Neuronal stem cell (in vitro differentiated cells): ENCODE results near the gene ANKRD33. TPM values are rescaled to one million over a fixed set of nuclear protein-coding genes. Genes with fewer than 3 reads are reported as not detected.

Experiments
- DNase-seq: peaks from one replicate; pipeline ENCODE4 v3.0.0-alpha.2; 2013; ENCODE audit warnings: low spot score
- H2AFZ ChIP-seq: one replicate; pipeline ENCODE4 v1.6.1; 2013; ENCODE audit warnings: mild to moderate bottlenecking, low read length, inconsistent platforms
- H2AK5ac ChIP-seq: 2 replicates; pipeline ENCODE4 v1.6.1; 2013; ENCODE audit warnings: low read depth, mild to moderate bottlenecking, inconsistent platforms, low read length, moderate library complexity, mixed read lengths
- H2BK120ac ChIP-seq: 2 replicates; pipeline ENCODE4 v1.6.1; 2013; ENCODE audit warnings: low read depth, mild to moderate bottlenecking, inconsistent platforms, low read length, moderate library complexity, mixed read lengths
- H2BK12ac ChIP-seq: one replicate; pipeline ENCODE4 v1.6.1; 2013; ENCODE audit warnings: low read length, inconsistent platforms
- H2BK15ac ChIP-seq: 2 replicates; pipeline ENCODE4 v1.6.1; 2013; ENCODE audit warnings: mild to moderate bottlenecking, low read length, inconsistent platforms, mixed read lengths
- H2BK5ac ChIP-seq: one replicate; pipeline ENCODE4 v1.6.1; 2013; ENCODE audit warnings: inconsistent platforms, mild to moderate bottlenecking, low read length, moderate library complexity
- H3K14ac ChIP-seq: one replicate; pipeline ENCODE4 v1.6.1; 2013; ENCODE audit warnings: low read length, inconsistent platforms
- H3K18ac ChIP-seq: 2 replicates; pipeline ENCODE4 v1.6.1; 2013; ENCODE audit warnings: low read length, inconsistent platforms
- H3K23ac ChIP-seq: 2 replicates; pipeline ENCODE4 v1.6.1; 2013; ENCODE audit warnings: low read depth, mild to moderate bottlenecking, mixed read lengths, low read length, inconsistent platforms; ENCODE audit not compliant: poor library complexity
- H3K27ac ChIP-seq: replicated peaks from 3 replicates; pipeline ENCODE4 v1.5.1; 2013; ENCODE audit warnings: low read length, inconsistent platforms
- H3K27me3 ChIP-seq, 3 experiments: 2 replicates each; pipeline ENCODE4 v1.6.1; 2013; ENCODE audit warnings: low read length in 3 of 3, mild to moderate bottlenecking in 2 of 3, inconsistent platforms in 1 of 3, low read depth in 1 of 3, mixed read lengths in 1 of 3, moderate library complexity in 1 of 3; ENCODE audit not compliant: control insufficient read depth in 3 of 3, insufficient read depth in 3 of 3
- H3K36me3 ChIP-seq, 2 donors: replicated peaks in 1 of 2; 2 replicates each; pipeline ENCODE4 v1.6.1; 2013; ENCODE audit warnings: low read length in 2 of 2; ENCODE audit not compliant: control insufficient read depth in 2 of 2, insufficient read depth in 2 of 2
- H3K4ac ChIP-seq: 2 replicates; pipeline ENCODE4 v1.6.1; 2013; ENCODE audit warnings: inconsistent platforms, mild to moderate bottlenecking, low read length, moderate library complexity
- H3K4me1 ChIP-seq, 2 donors: 1 replicate in 1 of 2; 2 replicates in 1 of 2; pipeline ENCODE4 v1.6.1; 2013; ENCODE audit warnings: low read length in 2 of 2, low read depth in 1 of 2; ENCODE audit not compliant: control insufficient read depth in 2 of 2, insufficient read depth in 1 of 2
- H3K4me2 ChIP-seq: one replicate; pipeline ENCODE4 v1.6.1; 2013; ENCODE audit warnings: mild to moderate bottlenecking, low read length, inconsistent platforms; ENCODE audit not compliant: insufficient read depth, poor library complexity, severe bottlenecking
- H3K4me3 ChIP-seq, 2 donors: 2 replicates each; pipeline ENCODE4 v1.5.1; 2013; ENCODE audit warnings: low read length in 2 of 2, mild to moderate bottlenecking in 2 of 2, inconsistent platforms in 1 of 2, moderate library complexity in 1 of 2
- H3K79me1 ChIP-seq: one replicate; pipeline ENCODE4 v1.6.1; 2013; ENCODE audit warnings: low read depth, mild to moderate bottlenecking, inconsistent platforms, low read length, moderate library complexity
- H3K9ac ChIP-seq: one replicate; pipeline ENCODE4 v1.6.1; 2013; ENCODE audit warnings: mild to moderate bottlenecking, low read depth, low read length, inconsistent platforms; ENCODE audit not compliant: poor library complexity
- H3K9me3 ChIP-seq, 2 donors: replicated peaks in 1 of 2; 2 replicates each; pipeline versions ENCODE3 to v1.6.1; 2013; ENCODE audit warnings: low read length in 2 of 2, mild to moderate bottlenecking in 2 of 2, inconsistent platforms in 1 of 2, low read depth in 1 of 2, mixed read lengths in 1 of 2, moderate library complexity in 1 of 2; ENCODE audit not compliant: control insufficient read depth in 2 of 2, insufficient read depth in 1 of 2
- H4K8ac ChIP-seq: one replicate; pipeline ENCODE4 v1.6.1; 2013; ENCODE audit warnings: low read depth, mild to moderate bottlenecking, inconsistent platforms, low read length, moderate library complexity
- H4K91ac ChIP-seq: one replicate; pipeline ENCODE4 v1.6.1; 2013; ENCODE audit warnings: low read length, low read depth, mild to moderate bottlenecking, inconsistent platforms; ENCODE audit not compliant: poor library complexity
- WGBS, 2 donors: extraction: QIAGEN DNeasy Blood & Tissue Kit; methylation state at CpG; one replicate each; pipeline ENCODE4 v1.1.7; 2013; ENCODE audit warnings: missing lambda C conversion rate in 2 of 2, mixed read lengths in 1 of 2; ENCODE audit not compliant: insufficient read length in 2 of 2, insufficient replicate concordance in 1 of 2; ENCODE audit errors: extremely low coverage in 2 of 2; 5-methylcytosine and 5-hydroxymethylcytosine counted together
- polyA plus RNA-seq, 2 experiments: library from polyadenylated mRNA; stranded (reverse); fragments of 200-250 nt; gene quantifications; one replicate each; pipeline ENCODE4 v1.2.3, GENCODE V29; 2013

The ANKRD33 gene
- 0.29 TPM for polyA plus RNA-seq (2013, experiment 1 of 2)
- polyA plus RNA-seq (2013, experiment 2 of 2): 0.32 TPM

GRCh38 chr12:51887476-51888315 lies at the start of gene ANKRD33:
Gene ANKRD33, plus strand, starts transcription at chr12:51888103. Its CDS starts 84 bp downstream, at chr12:51888187.
- H2AK5ac ChIP-seq: peak within 1 kb of the TSS; percentile 30
- peak within 1 kb of the TSS; percentile 76 for H3K23ac ChIP-seq
- H3K9me3 ChIP-seq: peaks cover 2 to 6% of the 10 kb centered on the region in 2 donors
- H3K36me3 ChIP-seq: no peaks in the 10 kb centered on the region
- DNase-seq: no peak
- WGBS, 2 donors: no CpG with 5 or more reads among the region's 41 CpGs
- peak within 1 kb of the TSS in 1 of 2 donors; percentile 26 for H3K4me3 ChIP-seq
- no peak within 1 kb of the TSS for H4K8ac ChIP-seq
- no peak within 1 kb of the TSS for H4K91ac ChIP-seq
- no peak within 1 kb of the TSS for H3K9ac ChIP-seq
- H3K79me1 ChIP-seq: no peaks in the 10 kb centered on the region
- H3K14ac ChIP-seq: no peak within 1 kb of the TSS
- H2AFZ ChIP-seq: no peak within 1 kb of the TSS
- no peak within 1 kb of the TSS for H2BK12ac ChIP-seq
- peak within 1 kb of the TSS; percentile 41 for H3K4me2 ChIP-seq
- H3K27ac ChIP-seq: no peak within 1 kb of the TSS
- H3K18ac ChIP-seq: peak within 1 kb of the TSS; percentile 62
- peak within 1 kb of the TSS; percentile 25 for H2BK15ac ChIP-seq
- H2BK120ac ChIP-seq: no peak within 1 kb of the TSS
- H2BK5ac ChIP-seq: no peak within 1 kb of the TSS
- peak within 1 kb of the TSS; percentile 94 for H3K4ac ChIP-seq
- peaks cover 0 to 4% of the 10 kb centered on the region in 2 donors for H3K4me1 ChIP-seq
- peaks cover 0 to 7% (median 0%) of the 10 kb centered on the region in 3 experiments for H3K27me3 ChIP-seq

- Histone ChIP-seq H3K27me3 (no peaks in the 10 kb centered on the region), H3K36me3 (peaks cover 0 to 46% of the 10 kb centered on the region in 2 donors), H2BK120ac (peak overlapping the region; percentile 51), H3K4me2 (no peak overlapping the region), H3K27ac (no peak overlapping the region), H2AFZ (no peak overlapping the region), H4K91ac (no peak overlapping the region), H3K4ac (no peak overlapping the region), H3K14ac (no peak overlapping the region), H2BK12ac (peak overlapping the region; percentile 86), H3K4me3 (no peak overlapping the region), H2BK15ac (peak overlapping the region; percentile 27), H2BK5ac (no peak overlapping the region), H3K9ac (no peak overlapping the region), H3K18ac (peak overlapping the region; percentile 83), H3K23ac (no peak overlapping the region), H2AK5ac (peak overlapping the region; percentile 83), H3K9me3 (no peaks in the 10 kb centered on the region), H3K4me1 (peaks cover 23 to 69% of the 10 kb centered on the region in 2 donors), H4K8ac (no peak overlapping the region), H3K79me1 (peaks cover 5% of the 10 kb centered on the region)
- WGBS, 2 donors: no CpG with 5 or more reads among the region's 4 CpGs
- no peak for DNase-seq
These were observed 49.1 kb upstream of the ANKRD33 start for GRCh38 chr12:51838762-51839161.

GRCh38 chr12:51839310-51839947 lies 48.5 kb upstream of the ANKRD33 start:
- DNase-seq: no peak
- Histone ChIP-seq H3K79me1 (peaks cover 5% of the 10 kb centered on the region), H3K4me1 (peaks cover 23 to 68% of the 10 kb centered on the region in 2 donors), H3K27me3 (no peaks in the 10 kb centered on the region), H3K14ac (no peak overlapping the region), H3K9me3 (no peaks in the 10 kb centered on the region), H4K91ac (no peak overlapping the region), H2AFZ (no peak overlapping the region), H3K23ac (no peak overlapping the region), H3K4me3 (no peak overlapping the region), H3K4me2 (peak overlapping the region; percentile 30), H3K18ac (no peak overlapping the region), H2BK12ac (peak overlapping the region; percentile 4), H3K9ac (no peak overlapping the region), H2BK15ac (no peak overlapping the region), H2AK5ac (peak overlapping the region; percentile 20), H3K36me3 (peaks cover 0 to 52% of the 10 kb centered on the region in 2 donors), H3K4ac (no peak overlapping the region), H2BK120ac (no peak overlapping the region), H2BK5ac (no peak overlapping the region), H4K8ac (no peak overlapping the region), H3K27ac (peak overlapping the region; percentile 6)
- WGBS, 2 donors: no CpG with 5 or more reads among the region's 5 CpGs

- no peak overlapping the region for H3K9ac ChIP-seq
- H3K27ac ChIP-seq: no peak overlapping the region
- peak overlapping the region; percentile 86 for H3K14ac ChIP-seq
These were observed 46.9 kb upstream of the ANKRD33 start for GRCh38 chr12:51840966-51841365.

More at GRCh38 chr12:51840966-51841365, 46.9 kb upstream of the ANKRD33 start:
- Histone ChIP-seq H2BK5ac (peak overlapping the region; percentile 54), H4K8ac (no peak overlapping the region), H3K4me2 (no peak overlapping the region), H2AK5ac (no peak overlapping the region), H3K36me3 (peaks cover 2 to 62% of the 10 kb centered on the region in 2 donors), H2AFZ (no peak overlapping the region), H3K18ac (peak overlapping the region; percentile 86), H3K23ac (no peak overlapping the region), H2BK120ac (no peak overlapping the region), H3K4me1 (peaks cover 28 to 66% of the 10 kb centered on the region in 2 donors), H3K79me1 (peaks cover 9% of the 10 kb centered on the region), H3K4ac (no peak overlapping the region), H3K27me3 (no peaks in the 10 kb centered on the region), H2BK15ac (no peak overlapping the region), H2BK12ac (peak overlapping the region; percentile 25), H4K91ac (peak overlapping the region; percentile 27), H3K9me3 (no peaks in the 10 kb centered on the region), H3K4me3 (no peak overlapping the region)
- DNase-seq: no peak
- WGBS, 2 donors: no CpG with 5 or more reads among the region's 6 CpGs
